Lower lobe of right lung (tissue), 2 donors: ENCODE results near the gene OR1E1. TPM values are rescaled to one million over a fixed set of nuclear protein-coding genes. Genes with fewer than 3 reads are reported as not detected.
"Not testable (repeated sequence)": the region's sequence is repeated elsewhere in the genome, so short reads cannot be mapped to it uniquely, and the experiment has no call there.

Experiments
- ATAC-seq, 2 donors: fragments of 200-7000 bp; cut with Tn5 transposase; one replicate each; pipeline ENCODE4 v1.9.1; 2020 to 2022; ENCODE audit warnings: mild to moderate bottlenecking in 2 of 2, moderate library complexity in 2 of 2
- DNase-seq: peaks from one replicate; pipeline ENCODE4 v3.0.0-alpha.2; 2020
- H3K27ac ChIP-seq: fragments of 200-600 bp; one replicate; pipeline ENCODE4 v1.8.0; 2022
- H3K27me3 ChIP-seq: fragments of 200-600 bp; one replicate; pipeline ENCODE4 v1.8.0; 2022; ENCODE audit warnings: low read depth
- H3K36me3 ChIP-seq: fragments of 200-600 bp; one replicate; pipeline ENCODE4 v1.8.0; 2022; ENCODE audit warnings: mild to moderate bottlenecking
- H3K4me1 ChIP-seq: fragments of 200-600 bp; one replicate; pipeline ENCODE4 v1.8.0; 2022
- H3K4me3 ChIP-seq: fragments of 200-600 bp; one replicate; pipeline ENCODE4 v1.8.0; 2022; ENCODE audit warnings: mild to moderate bottlenecking
- H3K9me3 ChIP-seq: fragments of 200-600 bp; one replicate; pipeline ENCODE4 v1.8.0; 2022
- intact Hi-C: fragments of 100-400 bp; cut with DNase I; formaldehyde crosslinking; loops from one replicate; pipeline ENCODE4 v1.11.0; 2022
- long read RNA-seq: library from polyadenylated mRNA; unstranded; transcript quantifications from one replicate; pipeline ENCODE4 v2.0.0, GENCODE V29; 2021
- total RNA-seq: library from RNA; stranded (reverse); fragmentation: NEBNext Ultra II Directional; extraction: Animal tissue kit (Norgen Biotek cat#: 25700); gene quantifications from one replicate; pipeline ENCODE4 v1.2.1, GENCODE V29; 2021
- TF ChIP-seq, protein P1 (sequence below): fragments of 200-600 bp; IDR thresholded peaks from one replicate; pipeline ENCODE4 v1.8.0; 2022; ENCODE audit warnings: antibody characterized with exemption, mild to moderate bottlenecking
- donor health status: DM: no; HTN: yes; CAD: no; lungs with severe emphysema.

The OR1E1 gene, protein sequence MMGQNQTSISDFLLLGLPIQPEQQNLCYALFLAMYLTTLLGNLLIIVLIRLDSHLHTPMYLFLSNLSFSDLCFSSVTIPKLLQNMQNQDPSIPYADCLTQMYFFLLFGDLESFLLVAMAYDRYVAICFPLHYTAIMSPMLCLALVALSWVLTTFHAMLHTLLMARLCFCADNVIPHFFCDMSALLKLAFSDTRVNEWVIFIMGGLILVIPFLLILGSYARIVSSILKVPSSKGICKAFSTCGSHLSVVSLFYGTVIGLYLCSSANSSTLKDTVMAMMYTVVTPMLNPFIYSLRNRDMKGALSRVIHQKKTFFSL
- total RNA-seq: not detected
- long read RNA-seq: 0 reads

DNA sequence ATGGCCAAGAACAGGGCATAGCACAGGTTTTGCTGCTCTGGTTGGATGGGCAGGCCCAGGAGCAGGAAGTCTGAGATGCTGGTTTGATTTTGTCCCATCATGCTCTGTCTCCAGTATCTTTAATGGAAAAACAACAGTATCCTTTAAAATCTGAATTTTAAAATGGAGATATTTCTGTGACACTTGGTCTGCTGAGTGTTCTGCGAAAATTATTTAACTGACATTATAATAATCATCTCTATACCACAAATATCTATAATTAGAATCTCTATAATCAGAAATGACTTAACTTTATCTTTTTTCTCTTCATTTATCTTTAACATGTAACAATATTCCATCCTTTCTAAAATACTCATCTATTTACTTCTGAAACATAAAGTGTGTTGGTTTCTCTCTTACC lies at the start of gene OR1E1:
OR1E1 (minus strand) TSS at position 101 of the 400 bp plus-strand sequence; CDS start at position 101, 0 bp downstream.
- Histone ChIP-seq H3K4me3 (no peak within 1 kb of the TSS), H3K27me3 (peaks cover 7% of the 10 kb centered on the region), H3K36me3 (no peaks in the 10 kb centered on the region), H3K9me3 (no peaks in the 10 kb centered on the region), H3K27ac (no peak within 1 kb of the TSS), H3K4me1 (no peaks in the 10 kb centered on the region)
- no peak for ATAC-seq
- TF ChIP-seq, protein P1, sequence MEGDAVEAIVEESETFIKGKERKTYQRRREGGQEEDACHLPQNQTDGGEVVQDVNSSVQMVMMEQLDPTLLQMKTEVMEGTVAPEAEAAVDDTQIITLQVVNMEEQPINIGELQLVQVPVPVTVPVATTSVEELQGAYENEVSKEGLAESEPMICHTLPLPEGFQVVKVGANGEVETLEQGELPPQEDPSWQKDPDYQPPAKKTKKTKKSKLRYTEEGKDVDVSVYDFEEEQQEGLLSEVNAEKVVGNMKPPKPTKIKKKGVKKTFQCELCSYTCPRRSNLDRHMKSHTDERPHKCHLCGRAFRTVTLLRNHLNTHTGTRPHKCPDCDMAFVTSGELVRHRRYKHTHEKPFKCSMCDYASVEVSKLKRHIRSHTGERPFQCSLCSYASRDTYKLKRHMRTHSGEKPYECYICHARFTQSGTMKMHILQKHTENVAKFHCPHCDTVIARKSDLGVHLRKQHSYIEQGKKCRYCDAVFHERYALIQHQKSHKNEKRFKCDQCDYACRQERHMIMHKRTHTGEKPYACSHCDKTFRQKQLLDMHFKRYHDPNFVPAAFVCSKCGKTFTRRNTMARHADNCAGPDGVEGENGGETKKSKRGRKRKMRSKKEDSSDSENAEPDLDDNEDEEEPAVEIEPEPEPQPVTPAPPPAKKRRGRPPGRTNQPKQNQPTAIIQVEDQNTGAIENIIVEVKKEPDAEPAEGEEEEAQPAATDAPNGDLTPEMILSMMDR: no peak
- intact Hi-C loops: no loop called here
- no peak for DNase-seq

DNA sequence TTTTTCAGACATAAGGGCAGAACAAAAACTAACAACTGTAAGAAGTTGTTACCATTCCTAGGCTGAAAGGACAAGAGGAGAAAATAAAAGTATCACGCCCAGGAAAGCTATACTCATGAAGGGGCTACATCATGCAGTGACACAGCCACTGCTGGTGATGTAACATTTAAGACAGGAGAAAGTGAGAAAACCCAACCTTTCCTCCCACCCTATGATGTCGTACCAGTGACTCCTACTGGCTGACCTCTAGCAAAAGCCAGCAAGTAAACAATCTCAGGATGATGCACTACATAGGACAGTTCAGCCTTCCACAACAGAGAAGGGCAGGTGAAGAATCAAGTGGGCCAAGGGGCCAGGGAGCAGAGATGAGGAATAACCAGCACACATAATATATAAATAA lies 49.4 kb upstream of the OR1E1 start:
- H3K4me3 ChIP-seq: no peak overlapping the region
- no peaks in the 10 kb centered on the region for H3K36me3 ChIP-seq
- no peaks in the 10 kb centered on the region for H3K27me3 ChIP-seq
- intact Hi-C loops: no loop called here
- TF ChIP-seq, protein P1: no peak
- no peaks in the 10 kb centered on the region for H3K4me1 ChIP-seq
- ATAC-seq: no peak
- no peak overlapping the region for H3K27ac ChIP-seq
- H3K9me3 ChIP-seq: no peaks in the 10 kb centered on the region
- DNase-seq: no peak

DNA sequence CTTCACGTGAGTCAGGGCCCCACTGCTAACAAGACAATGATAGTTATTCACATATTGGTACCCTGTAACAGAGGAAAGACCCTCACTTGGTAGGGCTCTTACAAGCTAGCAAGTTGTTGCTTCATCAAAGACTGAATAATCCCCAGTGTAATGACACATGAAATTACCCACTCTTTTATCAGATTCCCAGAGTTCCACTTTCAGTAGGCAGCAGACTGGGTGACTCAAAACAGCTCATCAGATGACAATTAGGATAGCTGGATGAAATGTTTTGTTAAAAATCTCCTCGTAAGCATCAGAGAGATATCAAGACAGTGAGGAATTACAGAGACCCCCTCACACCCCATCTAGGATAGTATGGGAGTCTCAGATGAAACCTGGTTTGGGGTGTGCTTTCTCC lies 42.2 kb upstream of the OR1E1 start:
- TF ChIP-seq, protein P1: no peak
- DNase-seq: no peak
- intact Hi-C loops: no loop called here
- no peaks in the 10 kb centered on the region for H3K9me3 ChIP-seq
- no peaks in the 10 kb centered on the region for H3K27me3 ChIP-seq
- H3K27ac ChIP-seq: no peak overlapping the region
- H3K36me3 ChIP-seq: no peaks in the 10 kb centered on the region
- H3K4me3 ChIP-seq: no peak overlapping the region
- ATAC-seq: no peak
- H3K4me1 ChIP-seq: no peaks in the 10 kb centered on the region

DNA sequence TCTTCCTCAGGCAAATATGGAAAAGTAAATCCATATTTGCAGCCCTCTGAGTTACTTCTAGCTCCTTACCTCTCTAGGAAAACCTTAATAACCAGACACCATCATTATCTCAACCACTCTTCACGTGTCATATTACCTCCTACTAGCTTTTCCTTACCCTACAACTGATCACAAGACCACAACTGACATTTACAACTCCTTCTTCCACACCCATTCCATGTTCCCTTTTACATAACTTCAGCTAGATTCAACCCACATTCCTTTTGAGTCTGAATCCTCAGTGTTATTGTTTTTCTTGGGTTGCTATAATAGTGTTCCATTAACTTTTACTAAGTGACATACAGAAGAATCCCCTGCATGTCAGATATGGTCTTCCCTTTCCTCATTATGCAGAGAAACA lies 40.2 kb upstream of the OR1E1 start:
- DNase-seq (no peak), ATAC-seq (no peak)
- no peaks in the 10 kb centered on the region for H3K36me3 ChIP-seq
- H3K27ac ChIP-seq: no peak overlapping the region
- H3K27me3 ChIP-seq: no peaks in the 10 kb centered on the region
- H3K4me3 ChIP-seq: no peak overlapping the region
- intact Hi-C loops: no loop called here
- no peaks in the 10 kb centered on the region for H3K9me3 ChIP-seq
- no peaks in the 10 kb centered on the region for H3K4me1 ChIP-seq
- TF ChIP-seq, protein P1: no peak

DNA sequence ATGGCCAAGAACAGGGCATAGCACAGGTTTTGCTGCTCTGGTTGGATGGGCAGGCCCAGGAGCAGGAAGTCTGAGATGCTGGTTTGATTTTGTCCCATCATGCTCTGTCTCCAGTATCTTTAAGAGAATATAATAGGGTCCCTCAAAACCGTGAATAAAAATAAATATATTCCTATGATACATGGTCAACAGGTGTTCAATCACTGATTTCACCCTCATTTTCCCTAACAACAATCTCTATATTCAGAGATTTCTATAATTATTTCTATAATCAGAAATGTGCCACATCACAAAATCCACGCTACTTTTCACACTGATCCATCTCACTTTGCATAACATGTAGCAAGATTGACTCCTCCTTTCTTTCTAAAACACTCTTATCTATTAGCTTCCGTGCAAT lies 35.5 kb upstream of the OR1E1 start, which contains the start of gene OR1E2:
OR1E2 (minus strand) TSS at position 101 of the 400 bp plus-strand sequence; CDS start at position 101, 0 bp downstream.
- H3K36me3 ChIP-seq: no peaks in the 10 kb centered on the region
- H3K4me1 ChIP-seq: no peaks in the 10 kb centered on the region
- intact Hi-C loops: no loop called here
- peaks cover 10% of the 10 kb centered on the region for H3K9me3 ChIP-seq
- TF ChIP-seq, protein P1: no peak
- ATAC-seq (no peak), DNase-seq (no peak)
- H3K27ac ChIP-seq: no peak within 1 kb of the TSS
- no peak within 1 kb of the TSS for H3K4me3 ChIP-seq
- H3K27me3 ChIP-seq: no peaks in the 10 kb centered on the region

DNA sequence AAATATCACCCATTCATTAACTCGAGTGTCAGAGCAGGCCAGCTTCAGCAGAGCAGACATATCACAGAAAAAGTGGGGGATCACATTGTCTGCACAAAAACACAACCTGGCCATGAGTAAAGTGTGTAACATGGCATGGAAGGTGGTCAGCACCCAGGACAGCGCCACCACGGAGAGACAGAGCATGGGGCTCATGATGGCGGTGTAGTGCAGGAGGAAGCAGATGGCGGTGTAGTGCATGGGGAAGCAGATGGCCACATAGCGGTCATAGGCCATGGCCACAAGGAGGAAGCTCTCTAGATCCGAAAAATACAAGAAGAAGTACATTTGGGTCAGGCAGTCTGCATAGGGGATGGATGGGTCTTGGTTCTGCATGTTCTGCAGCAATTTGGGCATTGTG lies 35.0 kb upstream of the OR1E1 start:
- DNase-seq (peak; percentile 59), ATAC-seq (peak; percentile 44 to 85)
- H3K4me1 ChIP-seq, H3K27ac ChIP-seq, intact Hi-C loops, H3K36me3 ChIP-seq, H3K4me3 ChIP-seq, H3K9me3 ChIP-seq, H3K27me3 ChIP-seq: not testable (repeated sequence)
